ENCODE measurements around the gene SAMD14.

Gene SAMD14

GRCh38 chr17:50094243-50094752, 35.7 kb downstream of the SAMD14 start:
- peak; percentile 85 for DNase-seq

- DNase-seq = no peak
These were observed 36.2 kb downstream of the SAMD14 start for GRCh38 chr17:50093807-50094206.

- no peak for DNase-seq
These were observed 36.7 kb downstream of the SAMD14 start for GRCh38 chr17:50093246-50093645.

GRCh38 chr17:50091918-50092285, 38.1 kb downstream of the SAMD14 start:
- DNase-seq = no peak

GRCh38 chr17:50090971-50091917, 38.7 kb downstream of the SAMD14 start:
- no peak for DNase-seq

- DNase-seq = no peak
These were observed 39.9 kb downstream of the SAMD14 start for GRCh38 chr17:50090071-50090470.

GRCh38 chr17:50088952-50089825, 40.8 kb downstream of the SAMD14 start:
- no peak for DNase-seq

GRCh38 chr17:50087912-50088405, 42.0 kb downstream of the SAMD14 start:
- no peak for DNase-seq

GRCh38 chr17:50087246-50087911, 42.6 kb downstream of the SAMD14 start:
- DNase-seq = peak; percentile 15

- DNase-seq = no peak
These were observed 48.2 kb downstream of the SAMD14 start for GRCh38 chr17:50081757-50082156.

GRCh38 chr17:50080827-50081226, 49.1 kb downstream of the SAMD14 start:
- DNase-seq = no peak

GRCh38 chr17:50080096-50080480, 49.9 kb downstream of the SAMD14 start:
- DNase-seq = no peak

- DNase-seq = no peak
These were observed 50.4 kb downstream of the SAMD14 start for GRCh38 chr17:50079334-50080095.

GRCh38 chr17:50078430-50078829, 51.5 kb downstream of the SAMD14 start:
- no peak for DNase-seq

GRCh38 chr17:50076591-50077235, 53.2 kb downstream of the SAMD14 start:
- DNase-seq = no peak

- no peak for DNase-seq
These were observed 53.8 kb downstream of the SAMD14 start for GRCh38 chr17:50076221-50076590.

GRCh38 chr17:50075446-50076032, 54.4 kb downstream of the SAMD14 start:
- no peak for DNase-seq

GRCh38 chr17:50074227-50074626, 55.7 kb downstream of the SAMD14 start:
- DNase-seq = no peak

GRCh38 chr17:50072925-50073324, 57.0 kb downstream of the SAMD14 start:
- no peak for DNase-seq

- DNase-seq = no peak
These were observed 57.8 kb downstream of the SAMD14 start for GRCh38 chr17:50072130-50072529.

- no peak for DNase-seq
These were observed 58.3 kb downstream of the SAMD14 start for GRCh38 chr17:50071692-50072091.

All from DMS79 treated with DMSO at 0.1 percent for 48 hours (cell line).